HepG2 (cell line): ENCODE measurements around the gene PNPLA2. TPM values are rescaled to one million over a fixed set of nuclear protein-coding genes. Genes with fewer than 3 reads are reported as not detected.
A peak's percentile ranks its signal among the peaks of the same experiment; 100 is the strongest.

Experiments
- IKZF4 ChIP-seq: sonication (generic); formaldehyde crosslinking; IDR thresholded peaks from 2 replicates; pipeline ENCODE4 v1.5.1; 2020; ENCODE audit warnings: borderline replicate concordance, mild to moderate bottlenecking, low read depth, missing genetic modification reagents; ENCODE audit errors: not compliant biosample characterization
- KMT2A ChIP-seq: sonication (generic); formaldehyde crosslinking; IDR thresholded peaks from 2 replicates; pipeline ENCODE4 v1.4.0; 2020; ENCODE audit warnings: missing genetic modification reagents
- RBM39 ChIP-seq: fragments of 200-400 bp; formaldehyde crosslinking; IDR thresholded peaks from one replicate; pipeline ENCODE4 v1.6.1; 2018; ENCODE audit warnings: antibody characterized with exemption, mild to moderate bottlenecking, low read depth, low read length; ENCODE audit not compliant: poor library complexity, severe bottlenecking
- SKI ChIP-seq: fragments of 450-650 bp; IDR thresholded peaks from one replicate; pipeline ENCODE4 v1.6.1; 2018; ENCODE audit warnings: mild to moderate bottlenecking; ENCODE audit not compliant: partially characterized antibody
- TBP ChIP-seq: sonication (generic); formaldehyde crosslinking; IDR thresholded peaks from 2 replicates; pipeline ENCODE4 v1.5.0; 2020; ENCODE audit warnings: missing genetic modification reagents
- ZNF629 ChIP-seq: sonication (generic); formaldehyde crosslinking; conservative IDR thresholded peaks from 2 replicates; pipeline ENCODE4 v1.5.0; 2020; ENCODE audit warnings: missing genetic modification reagents
- polyA plus RNA-seq, 8 experiments: library from polyadenylated mRNA; depleted of rRNA in 3 of 8; stranded (reverse) in 7 of 8; unstranded in 1 of 8; fragments of >200 nt; fragmentation: Illumina TruSeq in 4 of 8; extraction: Trizol in 4 of 8; gene quantifications; 2 replicates each; pipeline versions ENCODE4 v1.2.1 to v1.2.3, GENCODE V29; 2011 to 2016; ENCODE audit warnings: low read depth in 4 of 8, missing spikeins in 1 of 8, mixed read lengths in 1 of 8; ENCODE audit not compliant: insufficient read depth in 1 of 8
- total RNA-seq, 5 experiments: library from RNA; depleted of rRNA; stranded (reverse); fragments of >200 nt; fragmentation: Illumina TruSeq; extraction: Trizol; gene quantifications; 2 replicates each; pipeline ENCODE4 v1.2.3, GENCODE V29; 2016; ENCODE audit warnings: low read depth in 1 of 5
- TF ChIP-seq, protein P1 (sequence below): sonication (generic); formaldehyde crosslinking; IDR thresholded peaks from 2 replicates; pipeline ENCODE4 v1.5.1; 2020; ENCODE audit warnings: mild to moderate bottlenecking, missing genetic modification reagents, borderline replicate concordance
- TF ChIP-seq, protein P2 (sequence below): sonication (generic); formaldehyde crosslinking; IDR thresholded peaks from 2 replicates; pipeline ENCODE4 v1.5.1; 2020; ENCODE audit warnings: mild to moderate bottlenecking, missing genetic modification reagents, moderate library complexity
- TF ChIP-seq, protein P3 (sequence below): sonication (generic); formaldehyde crosslinking; conservative IDR thresholded peaks from 2 replicates; pipeline ENCODE4 v1.8.0; 2022; ENCODE audit warnings: missing genetic modification reagents
- TF ChIP-seq, protein P4 (sequence below): sonication (generic); formaldehyde crosslinking; IDR thresholded peaks from 2 replicates; pipeline ENCODE4 v1.4.0; 2020; ENCODE audit warnings: missing genetic modification reagents

Gene PNPLA2
- total and polyA plus RNA-seq, 2 of the 13 experiments (the other 11 are each of a cell fraction or from before 2014, with no cell fraction given) = 10.5 to 43.2 TPM

DNA sequence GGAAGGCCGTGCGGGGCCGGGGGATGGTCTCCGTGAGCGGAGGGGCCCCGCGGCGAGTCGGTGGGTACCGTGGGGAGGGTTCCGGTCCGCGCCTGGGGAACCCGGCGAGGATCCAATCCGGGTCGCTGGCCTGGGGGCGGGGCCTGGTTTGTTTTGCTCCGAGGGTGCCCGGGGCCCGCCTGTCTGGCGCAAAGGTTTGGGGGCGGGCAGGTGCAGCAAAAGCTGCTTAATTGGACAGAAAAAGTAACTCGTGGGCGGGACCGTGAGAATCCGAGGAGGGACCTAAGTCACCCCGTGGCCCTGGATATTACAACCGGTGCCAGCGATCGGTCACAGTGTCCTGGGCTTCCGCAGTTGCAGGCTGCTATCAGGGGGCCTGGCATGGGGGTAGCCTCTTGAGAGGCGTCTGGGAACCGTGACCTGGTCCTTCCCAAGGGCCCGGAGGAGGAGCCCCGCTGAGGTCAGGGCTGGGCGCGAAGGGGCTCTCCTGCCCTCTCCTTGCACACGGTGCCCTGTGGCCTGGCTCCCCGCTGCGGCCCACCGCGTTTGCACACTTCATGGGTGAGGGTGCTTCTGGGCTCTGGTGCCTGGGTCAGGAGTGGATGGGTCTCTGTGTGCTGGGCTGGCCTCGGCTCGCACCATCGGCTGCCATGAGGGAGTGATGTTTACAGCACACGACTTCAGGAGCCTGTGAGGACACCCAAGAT is 1.4 kb downstream of the PNPLA2 start (continued):
- TF ChIP-seq, protein P1, sequence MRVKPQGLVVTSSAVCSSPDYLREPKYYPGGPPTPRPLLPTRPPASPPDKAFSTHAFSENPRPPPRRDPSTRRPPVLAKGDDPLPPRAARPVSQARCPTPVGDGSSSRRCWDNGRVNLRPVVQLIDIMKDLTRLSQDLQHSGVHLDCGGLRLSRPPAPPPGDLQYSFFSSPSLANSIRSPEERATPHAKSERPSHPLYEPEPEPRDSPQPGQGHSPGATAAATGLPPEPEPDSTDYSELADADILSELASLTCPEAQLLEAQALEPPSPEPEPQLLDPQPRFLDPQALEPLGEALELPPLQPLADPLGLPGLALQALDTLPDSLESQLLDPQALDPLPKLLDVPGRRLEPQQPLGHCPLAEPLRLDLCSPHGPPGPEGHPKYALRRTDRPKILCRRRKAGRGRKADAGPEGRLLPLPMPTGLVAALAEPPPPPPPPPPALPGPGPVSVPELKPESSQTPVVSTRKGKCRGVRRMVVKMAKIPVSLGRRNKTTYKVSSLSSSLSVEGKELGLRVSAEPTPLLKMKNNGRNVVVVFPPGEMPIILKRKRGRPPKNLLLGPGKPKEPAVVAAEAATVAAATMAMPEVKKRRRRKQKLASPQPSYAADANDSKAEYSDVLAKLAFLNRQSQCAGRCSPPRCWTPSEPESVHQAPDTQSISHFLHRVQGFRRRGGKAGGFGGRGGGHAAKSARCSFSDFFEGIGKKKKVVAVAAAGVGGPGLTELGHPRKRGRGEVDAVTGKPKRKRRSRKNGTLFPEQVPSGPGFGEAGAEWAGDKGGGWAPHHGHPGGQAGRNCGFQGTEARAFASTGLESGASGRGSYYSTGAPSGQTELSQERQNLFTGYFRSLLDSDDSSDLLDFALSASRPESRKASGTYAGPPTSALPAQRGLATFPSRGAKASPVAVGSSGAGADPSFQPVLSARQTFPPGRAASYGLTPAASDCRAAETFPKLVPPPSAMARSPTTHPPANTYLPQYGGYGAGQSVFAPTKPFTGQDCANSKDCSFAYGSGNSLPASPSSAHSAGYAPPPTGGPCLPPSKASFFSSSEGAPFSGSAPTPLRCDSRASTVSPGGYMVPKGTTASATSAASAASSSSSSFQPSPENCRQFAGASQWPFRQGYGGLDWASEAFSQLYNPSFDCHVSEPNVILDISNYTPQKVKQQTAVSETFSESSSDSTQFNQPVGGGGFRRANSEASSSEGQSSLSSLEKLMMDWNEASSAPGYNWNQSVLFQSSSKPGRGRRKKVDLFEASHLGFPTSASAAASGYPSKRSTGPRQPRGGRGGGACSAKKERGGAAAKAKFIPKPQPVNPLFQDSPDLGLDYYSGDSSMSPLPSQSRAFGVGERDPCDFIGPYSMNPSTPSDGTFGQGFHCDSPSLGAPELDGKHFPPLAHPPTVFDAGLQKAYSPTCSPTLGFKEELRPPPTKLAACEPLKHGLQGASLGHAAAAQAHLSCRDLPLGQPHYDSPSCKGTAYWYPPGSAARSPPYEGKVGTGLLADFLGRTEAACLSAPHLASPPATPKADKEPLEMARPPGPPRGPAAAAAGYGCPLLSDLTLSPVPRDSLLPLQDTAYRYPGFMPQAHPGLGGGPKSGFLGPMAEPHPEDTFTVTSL (CRISPR knock-in tag) = peak; percentile 48; the same call in 1 of the 2 replicates
- TF ChIP-seq SKI (no peak), IKZF4 (no peak), RBM39 (no peak), ZNF629 (CRISPR knock-in tag) (no peak), TBP (CRISPR knock-in tag) (no peak), KMT2A (CRISPR knock-in tag) (no peak)
- TF ChIP-seq, protein P2, sequence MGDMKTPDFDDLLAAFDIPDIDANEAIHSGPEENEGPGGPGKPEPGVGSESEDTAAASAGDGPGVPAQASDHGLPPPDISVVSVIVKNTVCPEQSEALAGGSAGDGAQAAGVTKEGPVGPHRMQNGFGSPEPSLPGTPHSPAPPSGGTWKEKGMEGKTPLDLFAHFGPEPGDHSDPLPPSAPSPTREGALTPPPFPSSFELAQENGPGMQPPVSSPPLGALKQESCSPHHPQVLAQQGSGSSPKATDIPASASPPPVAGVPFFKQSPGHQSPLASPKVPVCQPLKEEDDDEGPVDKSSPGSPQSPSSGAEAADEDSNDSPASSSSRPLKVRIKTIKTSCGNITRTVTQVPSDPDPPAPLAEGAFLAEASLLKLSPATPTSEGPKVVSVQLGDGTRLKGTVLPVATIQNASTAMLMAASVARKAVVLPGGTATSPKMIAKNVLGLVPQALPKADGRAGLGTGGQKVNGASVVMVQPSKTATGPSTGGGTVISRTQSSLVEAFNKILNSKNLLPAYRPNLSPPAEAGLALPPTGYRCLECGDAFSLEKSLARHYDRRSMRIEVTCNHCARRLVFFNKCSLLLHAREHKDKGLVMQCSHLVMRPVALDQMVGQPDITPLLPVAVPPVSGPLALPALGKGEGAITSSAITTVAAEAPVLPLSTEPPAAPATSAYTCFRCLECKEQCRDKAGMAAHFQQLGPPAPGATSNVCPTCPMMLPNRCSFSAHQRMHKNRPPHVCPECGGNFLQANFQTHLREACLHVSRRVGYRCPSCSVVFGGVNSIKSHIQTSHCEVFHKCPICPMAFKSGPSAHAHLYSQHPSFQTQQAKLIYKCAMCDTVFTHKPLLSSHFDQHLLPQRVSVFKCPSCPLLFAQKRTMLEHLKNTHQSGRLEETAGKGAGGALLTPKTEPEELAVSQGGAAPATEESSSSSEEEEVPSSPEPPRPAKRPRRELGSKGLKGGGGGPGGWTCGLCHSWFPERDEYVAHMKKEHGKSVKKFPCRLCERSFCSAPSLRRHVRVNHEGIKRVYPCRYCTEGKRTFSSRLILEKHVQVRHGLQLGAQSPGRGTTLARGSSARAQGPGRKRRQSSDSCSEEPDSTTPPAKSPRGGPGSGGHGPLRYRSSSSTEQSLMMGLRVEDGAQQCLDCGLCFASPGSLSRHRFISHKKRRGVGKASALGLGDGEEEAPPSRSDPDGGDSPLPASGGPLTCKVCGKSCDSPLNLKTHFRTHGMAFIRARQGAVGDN (CRISPR knock-in tag) = 0 out of 2 replicates have a peak, but pooled peaks have one; percentile 18
- TF ChIP-seq, protein P3, sequence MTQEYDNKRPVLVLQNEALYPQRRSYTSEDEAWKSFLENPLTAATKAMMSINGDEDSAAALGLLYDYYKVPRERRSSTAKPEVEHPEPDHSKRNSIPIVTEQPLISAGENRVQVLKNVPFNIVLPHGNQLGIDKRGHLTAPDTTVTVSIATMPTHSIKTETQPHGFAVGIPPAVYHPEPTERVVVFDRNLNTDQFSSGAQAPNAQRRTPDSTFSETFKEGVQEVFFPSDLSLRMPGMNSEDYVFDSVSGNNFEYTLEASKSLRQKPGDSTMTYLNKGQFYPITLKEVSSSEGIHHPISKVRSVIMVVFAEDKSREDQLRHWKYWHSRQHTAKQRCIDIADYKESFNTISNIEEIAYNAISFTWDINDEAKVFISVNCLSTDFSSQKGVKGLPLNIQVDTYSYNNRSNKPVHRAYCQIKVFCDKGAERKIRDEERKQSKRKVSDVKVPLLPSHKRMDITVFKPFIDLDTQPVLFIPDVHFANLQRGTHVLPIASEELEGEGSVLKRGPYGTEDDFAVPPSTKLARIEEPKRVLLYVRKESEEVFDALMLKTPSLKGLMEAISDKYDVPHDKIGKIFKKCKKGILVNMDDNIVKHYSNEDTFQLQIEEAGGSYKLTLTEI (CRISPR knock-in tag) = no peak
- TF ChIP-seq, protein P4, sequence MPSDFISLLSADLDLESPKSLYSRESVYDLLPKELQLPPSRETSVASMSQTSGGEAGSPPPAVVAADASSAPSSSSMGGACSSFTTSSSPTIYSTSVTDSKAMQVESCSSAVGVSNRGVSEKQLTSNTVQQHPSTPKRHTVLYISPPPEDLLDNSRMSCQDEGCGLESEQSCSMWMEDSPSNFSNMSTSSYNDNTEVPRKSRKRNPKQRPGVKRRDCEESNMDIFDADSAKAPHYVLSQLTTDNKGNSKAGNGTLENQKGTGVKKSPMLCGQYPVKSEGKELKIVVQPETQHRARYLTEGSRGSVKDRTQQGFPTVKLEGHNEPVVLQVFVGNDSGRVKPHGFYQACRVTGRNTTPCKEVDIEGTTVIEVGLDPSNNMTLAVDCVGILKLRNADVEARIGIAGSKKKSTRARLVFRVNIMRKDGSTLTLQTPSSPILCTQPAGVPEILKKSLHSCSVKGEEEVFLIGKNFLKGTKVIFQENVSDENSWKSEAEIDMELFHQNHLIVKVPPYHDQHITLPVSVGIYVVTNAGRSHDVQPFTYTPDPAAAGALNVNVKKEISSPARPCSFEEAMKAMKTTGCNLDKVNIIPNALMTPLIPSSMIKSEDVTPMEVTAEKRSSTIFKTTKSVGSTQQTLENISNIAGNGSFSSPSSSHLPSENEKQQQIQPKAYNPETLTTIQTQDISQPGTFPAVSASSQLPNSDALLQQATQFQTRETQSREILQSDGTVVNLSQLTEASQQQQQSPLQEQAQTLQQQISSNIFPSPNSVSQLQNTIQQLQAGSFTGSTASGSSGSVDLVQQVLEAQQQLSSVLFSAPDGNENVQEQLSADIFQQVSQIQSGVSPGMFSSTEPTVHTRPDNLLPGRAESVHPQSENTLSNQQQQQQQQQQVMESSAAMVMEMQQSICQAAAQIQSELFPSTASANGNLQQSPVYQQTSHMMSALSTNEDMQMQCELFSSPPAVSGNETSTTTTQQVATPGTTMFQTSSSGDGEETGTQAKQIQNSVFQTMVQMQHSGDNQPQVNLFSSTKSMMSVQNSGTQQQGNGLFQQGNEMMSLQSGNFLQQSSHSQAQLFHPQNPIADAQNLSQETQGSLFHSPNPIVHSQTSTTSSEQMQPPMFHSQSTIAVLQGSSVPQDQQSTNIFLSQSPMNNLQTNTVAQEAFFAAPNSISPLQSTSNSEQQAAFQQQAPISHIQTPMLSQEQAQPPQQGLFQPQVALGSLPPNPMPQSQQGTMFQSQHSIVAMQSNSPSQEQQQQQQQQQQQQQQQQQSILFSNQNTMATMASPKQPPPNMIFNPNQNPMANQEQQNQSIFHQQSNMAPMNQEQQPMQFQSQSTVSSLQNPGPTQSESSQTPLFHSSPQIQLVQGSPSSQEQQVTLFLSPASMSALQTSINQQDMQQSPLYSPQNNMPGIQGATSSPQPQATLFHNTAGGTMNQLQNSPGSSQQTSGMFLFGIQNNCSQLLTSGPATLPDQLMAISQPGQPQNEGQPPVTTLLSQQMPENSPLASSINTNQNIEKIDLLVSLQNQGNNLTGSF (CRISPR knock-in tag) = no peak
